ENCODE results near the gene ITPA.
"Not testable (repeated sequence)": the region's sequence is repeated elsewhere in the genome, so short reads cannot be mapped to it uniquely, and the experiment has no call there.

ITPA gene

GRCh38 chr20:3208786-3209256 lies 477 bp upstream of the ITPA start:
- Mint-ChIP-seq H3K4me3 (peak overlapping the region; percentile 92), H3K4me1 (peaks cover 39% of the 10 kb centered on the region), H3K27me3 (ENCODE audit: low read depth, poor library complexity) (peaks cover 9% of the 10 kb centered on the region), H3K36me3 (ENCODE audit: low read depth) (peaks cover 13% of the 10 kb centered on the region), H3K9me3 (no peaks in the 10 kb centered on the region), H3K27ac (peak overlapping the region; percentile 80)
- no peak for DNase-seq
- TF ChIP-seq CTCF (IDR thresholded peaks at IDR 0.05) = no peak

- H3K36me3 Mint-ChIP-seq (ENCODE audit: low read depth) = peaks cover 18% of the 10 kb centered on the region
- TF ChIP-seq CTCF (IDR thresholded peaks at IDR 0.05) = no peak
- H3K4me1 Mint-ChIP-seq = peaks cover 38% of the 10 kb centered on the region
- peak overlapping the region; percentile 92 for H3K4me3 Mint-ChIP-seq
- DNase-seq = no peak
- H3K9me3 Mint-ChIP-seq = no peaks in the 10 kb centered on the region
- H3K27me3 Mint-ChIP-seq (ENCODE audit: low read depth, poor library complexity) = peaks cover 5% of the 10 kb centered on the region
- no peak overlapping the region for H3K27ac Mint-ChIP-seq
Observed at GRCh38 chr20:3209946-3210317, 634 bp downstream of the ITPA start.

DNA sequence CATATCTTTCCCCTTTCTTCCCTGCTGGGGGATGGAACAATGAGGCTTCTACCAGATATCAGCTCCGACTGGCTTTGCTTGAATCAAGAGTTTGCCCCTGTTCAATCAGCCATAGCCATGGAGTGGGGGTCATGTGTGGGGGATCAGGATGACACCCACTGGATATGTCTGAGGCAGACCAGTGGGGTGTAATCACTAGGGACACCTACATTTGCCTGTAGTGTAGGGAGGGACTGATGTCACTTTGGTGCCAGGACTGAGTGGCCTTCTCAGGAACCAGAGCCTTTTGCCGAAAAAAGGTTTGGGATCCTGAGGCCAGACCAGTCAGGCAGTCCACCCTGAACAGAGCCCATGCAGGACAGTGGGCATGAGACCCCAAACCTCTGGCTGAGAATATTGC lies 1.0 kb downstream of the ITPA start:
- DNase-seq = no peak
- no peaks in the 10 kb centered on the region for H3K9me3 Mint-ChIP-seq
- H3K4me1 Mint-ChIP-seq = peaks cover 38% of the 10 kb centered on the region
- H3K4me3 Mint-ChIP-seq = peak overlapping the region; percentile 92
- peaks cover 18% of the 10 kb centered on the region for H3K36me3 Mint-ChIP-seq (ENCODE audit: low read depth)
- H3K27me3 Mint-ChIP-seq (ENCODE audit: low read depth, poor library complexity) = peaks cover 5% of the 10 kb centered on the region
- no peak for TF ChIP-seq CTCF (IDR thresholded peaks at IDR 0.05)
- no peak overlapping the region for H3K27ac Mint-ChIP-seq

GRCh38 chr20:3213226-3213625 lies 3.9 kb downstream of the ITPA start:
- no peak for TF ChIP-seq CTCF (IDR thresholded peaks at IDR 0.05)
- Mint-ChIP-seq H3K4me3 (no peak overlapping the region), H3K27ac (no peak overlapping the region), H3K36me3 (ENCODE audit: low read depth) (peaks cover 18% of the 10 kb centered on the region), H3K4me1 (peaks cover 31% of the 10 kb centered on the region), H3K27me3 (ENCODE audit: low read depth, poor library complexity) (peaks cover 5% of the 10 kb centered on the region), H3K9me3 (no peaks in the 10 kb centered on the region)
- DNase-seq = no peak

- peaks cover 12% of the 10 kb centered on the region for H3K4me1 Mint-ChIP-seq
- peaks cover 23% of the 10 kb centered on the region for H3K36me3 Mint-ChIP-seq (ENCODE audit: low read depth)
- not testable (repeated sequence) for H3K4me3 Mint-ChIP-seq; H3K9me3 Mint-ChIP-seq; DNase-seq; H3K27ac Mint-ChIP-seq; H3K27me3 Mint-ChIP-seq (ENCODE audit: low read depth, poor library complexity)
Observed at GRCh38 chr20:3215359-3215917, 6.1 kb downstream of the ITPA start.

GRCh38 chr20:3218307-3218988 lies 9.2 kb downstream of the ITPA start:
- Mint-ChIP-seq H3K4me3 (no peak overlapping the region), H3K4me1 (peaks cover 27% of the 10 kb centered on the region), H3K9me3 (no peaks in the 10 kb centered on the region), H3K27me3 (ENCODE audit: low read depth, poor library complexity) (no peaks in the 10 kb centered on the region), H3K36me3 (ENCODE audit: low read depth) (peaks cover 25% of the 10 kb centered on the region), H3K27ac (no peak overlapping the region)
- peak; percentile 92 for TF ChIP-seq CTCF (IDR thresholded peaks at IDR 0.05)
- DNase-seq = peak; percentile 86
